Stimulated activated CD4-positive, alpha-beta T cell treated with anti-CD3 and anti-CD28 coated beads, Interleukin-15, amount 100 ng/mL, for 1 hour (primary cell): ENCODE data around the gene TPRA1.

Experiments used
- DNase-seq, 2 donors: peaks; one replicate each; pipeline ENCODE4 v3.0.0-alpha.2; 2020; ENCODE audit warnings: low read depth in 1 of 2, low spot score in 1 of 2

The TPRA1 gene

DNA sequence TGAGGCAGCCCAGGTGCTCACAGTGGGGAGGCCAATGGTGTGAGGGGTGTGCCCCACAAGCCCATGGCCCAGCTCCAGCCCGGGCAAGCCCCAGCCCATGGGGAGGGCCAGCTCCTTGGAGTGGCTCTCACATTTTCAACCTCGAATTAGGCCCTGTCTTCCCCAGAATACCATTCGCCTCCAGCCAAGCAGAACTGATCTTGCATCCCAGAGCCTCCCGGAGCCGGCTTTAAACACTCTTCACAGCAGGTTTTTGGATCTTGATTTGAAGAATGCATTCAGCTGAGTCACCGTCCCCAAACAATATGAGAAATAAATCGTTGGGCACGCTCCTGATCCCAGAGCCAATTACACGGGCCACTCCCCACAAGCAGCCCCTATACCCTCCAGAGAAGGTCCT, 23.7 kb downstream of the TPRA1 start:
- DNase-seq, result no peak

DNA sequence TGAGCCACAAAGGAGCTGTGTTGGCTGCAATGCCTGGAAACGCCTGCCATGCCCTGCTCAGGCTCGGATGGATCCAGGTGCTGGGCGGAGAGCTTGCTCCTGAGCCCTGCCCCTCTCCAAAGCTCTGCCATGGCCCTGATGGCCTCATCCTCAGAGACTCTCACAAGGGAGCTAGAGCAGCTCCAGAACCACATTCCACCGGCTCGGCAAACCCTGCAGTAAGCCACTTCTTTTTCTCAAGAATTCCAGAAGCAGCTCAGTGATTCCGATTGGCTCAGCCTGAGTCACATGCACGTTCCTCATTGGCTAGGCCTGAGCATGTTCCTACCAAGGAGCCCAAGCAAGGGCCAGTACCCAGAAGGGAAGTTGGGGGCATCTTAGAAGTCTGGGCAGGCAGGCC, 24.8 kb downstream of the TPRA1 start:
- DNase-seq, result no peak

DNA sequence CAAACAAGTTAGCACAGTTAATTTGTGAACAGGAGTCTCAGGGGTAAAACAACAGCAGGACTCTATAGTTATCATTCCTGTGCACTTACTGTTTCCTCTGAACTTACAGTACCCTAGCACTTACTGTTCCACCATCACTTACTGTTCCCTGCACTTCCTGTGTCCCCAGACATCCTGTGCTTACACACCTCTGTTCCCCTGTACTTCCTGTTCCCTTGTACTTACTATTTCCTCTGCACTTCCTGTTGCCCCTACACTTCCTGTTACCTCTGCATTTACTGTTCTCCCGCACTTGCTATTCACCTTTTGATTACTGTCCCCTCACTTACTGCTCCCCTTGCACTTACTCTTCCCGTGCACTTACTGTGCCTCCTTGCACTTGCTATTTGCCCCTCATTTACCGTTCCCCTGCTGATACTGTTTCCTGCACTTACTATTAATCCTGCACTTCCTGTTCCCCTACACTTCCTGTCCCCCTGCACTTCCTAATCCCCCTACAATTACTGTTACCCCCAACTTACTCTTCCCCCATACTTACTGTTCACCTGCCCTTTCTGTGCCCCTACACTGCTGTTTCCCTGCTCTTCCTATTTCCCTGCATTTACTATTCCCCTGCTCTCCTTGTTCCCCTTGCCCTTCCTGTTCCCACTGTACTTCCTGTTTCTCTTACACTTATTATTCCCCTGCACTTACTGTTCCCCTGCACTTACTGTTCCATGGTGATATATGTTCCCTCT, 30.3 kb downstream of the TPRA1 start:
- DNase-seq, result no peak

DNA sequence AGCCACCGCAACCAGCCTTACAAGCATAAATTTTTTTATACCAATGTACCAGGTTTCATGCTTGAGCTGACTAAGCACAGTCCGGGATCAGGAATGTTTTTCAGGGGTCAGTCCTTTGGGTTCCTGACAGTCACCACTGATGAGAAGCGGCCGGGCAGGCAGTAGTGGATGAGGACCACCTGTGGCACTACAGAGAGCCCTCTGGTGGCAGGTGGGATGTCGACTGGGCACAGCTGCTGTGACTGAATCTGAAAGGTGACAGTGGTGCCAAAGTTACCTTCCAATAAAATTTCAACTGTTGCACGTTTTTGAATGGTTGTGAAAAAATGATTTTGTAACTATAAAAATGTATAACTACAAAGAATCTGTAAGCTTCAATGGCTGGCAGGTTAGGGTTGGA, 34.0 kb downstream of the TPRA1 start:
- no peak for DNase-seq

DNA sequence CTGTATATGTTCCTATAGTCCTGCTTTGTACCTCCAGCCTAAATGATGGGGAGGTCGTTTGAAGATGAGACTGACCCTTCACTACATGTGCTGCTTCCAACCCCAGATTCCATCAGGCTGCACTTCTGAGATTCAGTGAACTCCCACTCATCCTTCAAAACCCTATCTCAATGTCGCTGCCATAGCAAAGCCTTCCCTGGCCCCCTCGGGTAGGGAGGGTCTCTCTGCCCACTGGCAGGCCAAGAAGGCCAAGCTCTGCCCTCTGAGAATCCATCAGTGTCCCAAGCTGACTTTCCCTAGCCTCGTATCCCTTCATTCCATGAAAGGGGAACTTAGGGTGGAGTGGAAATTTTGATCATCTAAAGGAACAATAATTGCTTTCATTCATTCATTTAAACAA, 35.4 kb downstream of the TPRA1 start:
- no peak for DNase-seq

DNA sequence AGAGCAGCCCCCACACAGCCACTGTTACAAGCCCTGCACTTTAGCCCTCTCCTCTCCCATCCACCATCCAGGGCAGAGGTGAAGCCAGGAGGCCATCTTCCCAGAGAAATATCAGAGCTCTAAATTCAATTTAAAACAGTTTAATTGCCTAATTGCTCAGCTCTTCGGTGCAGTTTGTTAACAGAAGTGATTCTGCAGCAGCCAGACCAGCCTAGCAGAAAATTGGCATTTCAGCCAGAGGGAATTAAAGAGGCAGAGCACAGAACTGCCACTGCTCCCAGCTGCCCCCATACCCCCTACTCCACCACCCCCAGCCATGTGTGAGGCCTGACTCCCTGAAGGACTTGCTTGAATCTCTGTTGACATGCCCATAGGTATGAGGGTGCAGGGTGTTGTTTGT, 38.5 kb downstream of the TPRA1 start:
- DNase-seq, result no peak

DNA sequence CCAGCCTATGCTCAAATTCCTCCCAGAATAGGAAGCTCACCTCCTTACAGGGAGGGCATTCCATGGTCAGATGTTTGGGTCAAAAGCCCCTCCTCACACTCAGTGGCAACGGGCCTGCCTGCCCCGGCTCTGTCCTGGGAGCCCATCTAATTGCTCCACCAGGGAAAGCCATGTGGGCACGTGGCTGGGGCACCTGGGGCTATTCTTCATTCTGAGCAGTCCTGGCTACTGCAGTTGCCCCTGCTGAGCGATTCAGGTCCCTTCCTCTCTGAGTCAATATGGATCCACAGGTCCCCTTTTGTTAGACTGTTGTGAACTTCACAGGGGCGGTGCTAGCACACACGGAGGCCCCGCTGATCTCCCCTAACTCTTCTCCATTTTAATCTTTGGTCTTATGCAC, 39.4 kb downstream of the TPRA1 start:
- DNase-seq, result no peak

GRCh38 chr3:127550468-127551157, 39.9 kb downstream of the TPRA1 start:
- no peak for DNase-seq

DNA sequence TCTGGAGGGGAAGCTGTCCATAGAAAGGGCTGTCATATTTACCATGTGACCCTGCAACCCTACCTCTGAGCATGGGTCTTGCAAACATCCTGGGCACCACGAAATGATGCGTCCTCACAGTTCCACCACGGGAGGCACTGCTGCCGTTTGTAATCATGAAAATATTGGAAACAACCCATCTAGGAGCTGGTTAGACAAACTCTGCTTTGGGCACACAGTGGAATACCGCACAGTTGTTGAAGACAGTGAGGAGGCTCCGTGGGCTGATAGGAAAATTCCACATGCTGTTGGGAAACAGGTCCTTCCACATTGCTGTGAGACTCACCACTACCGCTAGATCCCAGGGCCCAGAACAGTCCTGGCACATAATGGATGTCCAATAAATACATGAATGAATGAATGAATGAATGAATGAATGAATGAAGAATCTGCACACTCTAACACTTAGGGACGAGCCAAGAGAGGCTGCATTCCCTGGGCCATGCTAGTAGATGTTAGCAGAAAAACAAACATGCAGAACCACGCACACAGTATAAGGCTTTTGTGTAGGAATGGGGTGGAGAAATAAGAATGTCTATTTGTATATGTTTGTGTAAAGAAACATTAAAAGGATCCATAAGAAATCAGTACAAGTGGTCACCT, 40.6 kb downstream of the TPRA1 start:
- no peak for DNase-seq

DNA sequence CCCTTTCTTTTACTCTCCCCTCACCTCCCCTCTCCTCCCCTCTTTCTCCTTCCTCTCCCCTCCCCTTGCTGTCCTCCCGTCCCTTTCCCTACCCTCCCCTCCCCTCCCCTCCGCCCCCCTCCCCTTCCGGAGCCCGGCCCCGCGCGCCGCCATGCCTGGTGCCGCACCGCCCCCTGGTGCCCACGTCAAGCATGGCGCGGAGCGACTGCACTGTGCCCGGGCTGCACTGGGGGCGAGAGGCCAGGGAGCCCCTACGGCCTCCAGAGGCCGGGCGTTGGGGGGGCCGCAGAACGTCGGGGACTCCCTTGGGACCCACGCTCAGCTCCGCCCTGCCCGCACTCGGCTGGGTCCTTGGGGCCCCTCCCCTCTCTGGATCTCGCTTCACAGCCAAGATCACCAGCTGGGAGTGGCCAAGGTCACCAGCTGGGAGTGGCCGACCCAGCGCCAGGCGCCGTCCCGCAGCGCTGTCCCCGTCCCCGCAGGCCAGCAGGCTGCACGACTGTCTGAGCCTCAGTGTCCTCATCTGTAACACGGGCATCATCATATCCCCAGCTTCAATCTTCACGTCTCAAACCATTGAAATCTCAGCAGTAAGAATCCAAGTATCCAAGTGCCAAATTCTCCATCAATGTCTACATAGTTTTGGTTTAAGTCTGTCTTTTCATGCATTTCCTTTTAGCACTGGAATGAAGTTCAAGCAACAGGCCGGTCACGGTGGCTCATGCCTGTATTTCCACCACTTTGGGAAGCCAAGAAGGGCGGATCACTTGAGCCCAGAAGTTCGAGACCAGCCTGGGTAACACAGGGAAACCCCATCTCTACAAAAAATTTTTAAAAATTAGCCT, 42.5 kb downstream of the TPRA1 start:
- peak; percentile 62 to 76 for DNase-seq

DNA sequence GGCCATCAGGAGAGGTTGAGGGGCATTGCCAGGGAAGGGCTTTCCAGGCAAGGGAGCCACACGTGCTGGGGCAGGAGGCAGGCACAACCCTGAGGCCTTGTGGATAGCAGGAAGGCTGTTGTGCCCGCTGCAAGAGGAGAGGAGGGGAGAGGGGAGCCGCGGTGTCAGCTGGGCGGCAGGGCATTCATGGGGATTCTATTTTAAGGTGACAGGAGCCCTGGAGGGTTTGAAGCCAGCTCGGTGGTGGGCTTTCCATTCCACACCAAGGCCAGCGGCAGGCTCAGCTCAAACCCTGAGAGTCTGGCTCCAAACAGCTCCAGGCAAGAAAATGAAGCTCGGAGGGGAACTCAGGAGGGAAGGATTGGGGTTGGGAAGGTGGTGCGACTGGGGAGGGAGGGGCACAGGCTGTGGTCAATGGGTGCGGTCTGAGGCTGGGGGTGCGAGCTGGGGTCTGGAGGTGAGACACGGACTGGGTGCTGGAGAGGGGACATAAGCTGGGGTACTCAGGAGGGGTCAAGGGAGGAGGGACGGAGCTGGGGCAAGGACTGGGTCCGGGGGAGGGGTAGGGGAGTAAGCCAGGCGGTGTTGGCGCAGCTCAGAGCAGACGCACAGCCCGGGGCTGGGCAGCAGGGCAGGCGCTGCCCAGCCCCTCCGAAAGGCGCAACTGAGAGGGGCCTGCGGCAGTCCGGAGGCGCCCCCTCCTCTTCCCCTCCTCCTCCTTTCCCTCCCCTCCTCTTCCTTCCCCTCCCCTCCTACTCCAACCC, 43.4 kb downstream of the TPRA1 start:
- DNase-seq, result no peak

GRCh38 chr3:127546554-127546953, 44.0 kb downstream of the TPRA1 start:
- no peak for DNase-seq

DNA sequence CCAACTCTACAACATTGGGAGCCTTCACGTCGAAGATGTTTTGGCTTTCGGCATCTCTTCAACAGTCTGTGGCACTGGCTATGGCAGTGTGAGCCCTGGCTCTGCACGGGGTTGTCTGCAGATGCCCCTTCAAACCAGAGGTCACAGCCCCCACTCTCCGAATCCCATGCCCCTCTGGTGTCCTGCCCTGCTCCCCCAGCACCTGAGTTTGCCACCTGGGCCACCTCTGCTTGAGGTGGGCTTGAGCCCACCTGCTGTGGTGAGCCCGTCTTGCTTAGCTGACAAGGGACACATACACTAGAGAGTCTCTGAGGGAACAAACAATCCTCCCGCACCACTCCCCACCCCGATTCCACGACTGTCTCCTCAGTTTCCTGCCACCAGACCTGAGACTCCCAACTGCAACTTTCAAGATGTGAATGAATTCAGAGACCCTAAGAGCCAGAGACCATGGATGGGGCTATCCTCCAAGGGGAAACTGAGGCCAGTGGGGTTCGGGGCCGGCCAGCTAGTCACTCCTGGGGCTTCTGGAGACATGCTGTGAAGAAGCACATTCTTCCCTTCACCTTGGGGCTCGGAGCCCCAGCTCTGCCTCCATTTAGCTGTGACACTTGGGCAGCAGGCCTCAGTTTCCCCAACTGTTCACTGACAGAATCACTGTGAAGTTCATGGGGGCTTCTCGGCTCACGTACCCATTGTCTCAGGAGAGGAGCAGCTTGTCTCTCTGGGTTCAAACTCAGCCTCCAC, 44.6 kb downstream of the TPRA1 start:
- DNase-seq, result no peak

DNA sequence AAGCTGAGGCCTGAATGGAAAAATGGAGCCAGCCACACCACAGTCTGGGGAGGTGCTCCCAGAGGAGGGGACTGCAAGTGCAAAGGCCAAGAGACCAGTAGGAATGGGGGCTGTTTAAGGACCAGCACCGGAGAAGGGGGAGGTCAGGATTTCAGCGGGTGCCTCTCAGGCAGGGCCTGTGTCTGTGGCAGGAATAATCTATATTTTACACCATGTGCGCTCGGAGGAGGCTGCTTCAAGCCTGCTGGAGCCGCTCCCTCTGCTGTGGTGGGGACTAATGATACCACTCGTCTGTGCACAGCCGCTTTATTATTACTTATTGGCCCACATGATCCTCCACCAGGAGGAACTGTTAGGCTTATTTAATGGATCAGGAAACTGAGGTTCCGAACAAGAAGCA, 45.3 kb downstream of the TPRA1 start:
- DNase-seq, result no peak

DNA sequence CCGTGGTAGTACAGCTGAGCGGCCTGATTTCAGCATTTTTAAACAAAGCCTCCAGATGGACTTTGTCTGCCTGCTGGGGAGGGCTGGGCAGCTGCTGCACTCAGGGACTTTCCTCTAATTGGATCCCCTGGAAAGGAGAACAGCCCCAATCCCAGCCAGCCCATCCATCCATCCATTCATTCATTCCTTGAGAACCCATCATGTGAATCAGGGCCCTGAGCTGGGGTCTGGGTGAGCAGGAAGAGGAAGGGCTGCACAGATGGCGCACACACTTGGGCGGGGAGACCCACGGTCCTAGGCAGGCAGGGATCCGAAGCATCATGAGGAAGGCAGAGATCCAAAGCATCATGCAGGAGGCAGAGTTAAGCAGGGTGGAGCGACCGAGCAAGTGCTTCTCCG, 45.7 kb downstream of the TPRA1 start:
- DNase-seq, result no peak

- peak; percentile 20 to 43 for DNase-seq
These were observed 46.2 kb downstream of the TPRA1 start for GRCh38 chr3:127544192-127544802.

- DNase-seq, result no peak
These were observed 47.1 kb downstream of the TPRA1 start for GRCh38 chr3:127543441-127543840.

GRCh38 chr3:127542441-127542952, 48.0 kb downstream of the TPRA1 start:
- DNase-seq, result no peak

- no peak for DNase-seq
These were observed 49.2 kb downstream of the TPRA1 start for GRCh38 chr3:127541320-127541719.
